ENCODE data around the gene PDK3. TPM values are rescaled to one million over a fixed set of nuclear protein-coding genes. Genes with fewer than 3 reads are reported as not detected.

The PDK3 gene
- total and polyA plus RNA-seq, 12 donors: 2.1 to 21.4 (median 8.7) TPM

- 66 to 88% (median 76%) methylated on average over 5 of the region's 5 CpGs for WGBS, 4 donors
Measured at GRCh38 chrX:24550166-24550565, 85.1 kb downstream of the PDK3 start.

GRCh38 chrX:24553011-24553410 is 87.9 kb downstream of the PDK3 start:
- H3K9me3 ChIP-seq (replicated peaks in 1 of 3): no peaks in the 10 kb centered on the region
- TF ChIP-seq POLR2A (IDR thresholded peaks at IDR 0.05) (no peak), CTCF (IDR thresholded peaks at IDR 0.05) (no peak)
- no peaks in the 10 kb centered on the region for H3K4me1 ChIP-seq (replicated peaks in 1 of 2)
- no peak overlapping the region for H3K27ac ChIP-seq
- intact Hi-C loops (cut with DNase I): no loop called here
- no peaks in the 10 kb centered on the region for H3K36me3 ChIP-seq (replicated peaks in 1 of 2)
- no peak overlapping the region for H3K4me3 ChIP-seq
- peak in 2 of 7 donors; percentile 7 to 24 for DNase-seq
- 45 to 72% (median 66%) methylated on average over 4 of the region's 4 CpGs for WGBS, 4 donors
- peaks cover 2% of the 10 kb centered on the region for H3K27me3 ChIP-seq

More at GRCh38 chrX:24550166-24550565, 85.1 kb downstream of the PDK3 start:
- no peak overlapping the region for H3K4me3 ChIP-seq
- H3K9me3 ChIP-seq (replicated peaks in 1 of 3): no peaks in the 10 kb centered on the region
- H3K4me1 ChIP-seq (replicated peaks in 1 of 2): no peaks in the 10 kb centered on the region
- DNase-seq: no peak
- no peaks in the 10 kb centered on the region for H3K27me3 ChIP-seq
- H3K36me3 ChIP-seq (replicated peaks in 1 of 2): no peaks in the 10 kb centered on the region
- H3K27ac ChIP-seq: no peak overlapping the region
- TF ChIP-seq CTCF (IDR thresholded peaks at IDR 0.05): no peak
- no peak for TF ChIP-seq POLR2A (IDR thresholded peaks at IDR 0.05)
- intact Hi-C loops (cut with DNase I): no loop called here

GRCh38 chrX:24561121-24561520 is 96.0 kb downstream of the PDK3 start:
- WGBS, 4 donors: 51 to 76% (median 61%) methylated on average over 4 to 5 of the region's 5 CpGs
- intact Hi-C loops (cut with DNase I): no loop called here

GRCh38 chrX:24563291-24564010 is 98.4 kb downstream of the PDK3 start:
- TF ChIP-seq POLR2A (IDR thresholded peaks at IDR 0.05): no peak
- intact Hi-C loops (cut with DNase I): no loop called here
- Histone ChIP-seq H3K36me3 (replicated peaks in 1 of 2) (no peaks in the 10 kb centered on the region), H3K27me3 (peaks cover 9% of the 10 kb centered on the region), H3K9me3 (replicated peaks in 1 of 3) (no peaks in the 10 kb centered on the region), H3K4me3 (no peak overlapping the region), H3K27ac (no peak overlapping the region), H3K4me1 (replicated peaks in 1 of 2) (no peaks in the 10 kb centered on the region)
- no peak for DNase-seq
- 84 to 95% (median 88%) methylated on average over 15 to 19 of the region's 19 CpGs for WGBS, 4 donors

More at GRCh38 chrX:24561121-24561520, 96.0 kb downstream of the PDK3 start:
- H3K27ac ChIP-seq: no peak overlapping the region
- H3K4me3 ChIP-seq: no peak overlapping the region
- no peaks in the 10 kb centered on the region for H3K9me3 ChIP-seq (replicated peaks in 1 of 3)
- no peaks in the 10 kb centered on the region for H3K4me1 ChIP-seq (replicated peaks in 1 of 2)
- H3K36me3 ChIP-seq (replicated peaks in 1 of 2): no peaks in the 10 kb centered on the region
- TF ChIP-seq POLR2A (IDR thresholded peaks at IDR 0.05) (no peak), CTCF (IDR thresholded peaks at IDR 0.05) (peak in 2 of 6 experiments; percentile 11 to 19)
- no peak for DNase-seq
- H3K27me3 ChIP-seq: peaks cover 8% of the 10 kb centered on the region

- Histone ChIP-seq H3K9me3 (replicated peaks in 1 of 3) (no peaks in the 10 kb centered on the region), H3K27me3 (peaks cover 9% of the 10 kb centered on the region), H3K27ac (no peak overlapping the region), H3K36me3 (replicated peaks in 1 of 2) (no peaks in the 10 kb centered on the region), H3K4me3 (no peak overlapping the region), H3K4me1 (replicated peaks in 1 of 2) (no peaks in the 10 kb centered on the region)
- intact Hi-C loops (cut with DNase I): no loop called here
- TF ChIP-seq POLR2A (IDR thresholded peaks at IDR 0.05) (no peak), CTCF (IDR thresholded peaks at IDR 0.05) (no peak)
- no peak for DNase-seq
- 59 to 74% (median 66%) methylated on average over 3 of the region's 3 CpGs for WGBS, 4 donors
Measured at GRCh38 chrX:24566240-24566639, 101.2 kb downstream of the PDK3 start.
